Measurements from ENCODE around the gene FZD10. TPM values are rescaled to one million over a fixed set of nuclear protein-coding genes. Genes with fewer than 3 reads are reported as not detected.

Gene FZD10
- total and polyA plus RNA-seq, 9 donors, result 0.08 to 6.1 (median 1.8) TPM

GRCh38 chr12:130184404-130185090, 22.3 kb downstream of the FZD10 start:
- no peak for TF ChIP-seq CTCF (IDR thresholded peaks at IDR 0.05)
- no peak for TF ChIP-seq EP300 (IDR thresholded peaks at IDR 0.05)
- no peak for TF ChIP-seq POLR2A (IDR thresholded peaks at IDR 0.05)
- Histone ChIP-seq H3K4me1 (ENCODE audit: insufficient read depth) (no peaks in the 10 kb centered on the region), H3K36me3 (no peaks in the 10 kb centered on the region), H3K27me3 (no peaks in the 10 kb centered on the region), H3K9me3 (no peaks in the 10 kb centered on the region), H3K4me3 (no peak overlapping the region), H3K27ac (no peak overlapping the region)
- 72 to 74% (median 74%) methylated on average over 12 of the region's 12 CpGs for WGBS, 3 donors
- no peak for DNase-seq
- intact Hi-C loops (cut with DNase I), result no loop called here

- no peak for TF ChIP-seq EP300 (IDR thresholded peaks at IDR 0.05)
- no peak for TF ChIP-seq CTCF (IDR thresholded peaks at IDR 0.05)
- TF ChIP-seq POLR2A (IDR thresholded peaks at IDR 0.05), result no peak
- H3K36me3 ChIP-seq, result no peaks in the 10 kb centered on the region
- H3K27me3 ChIP-seq, result no peaks in the 10 kb centered on the region
- no peak for DNase-seq
- H3K4me3 ChIP-seq, result no peak overlapping the region
- intact Hi-C loops (cut with DNase I), result no loop called here
- WGBS, 3 donors, result 73 to 85% (median 81%) methylated on average over 30 of the region's 30 CpGs
- no peak overlapping the region for H3K27ac ChIP-seq
- no peaks in the 10 kb centered on the region for H3K9me3 ChIP-seq
- no peaks in the 10 kb centered on the region for H3K4me1 ChIP-seq (ENCODE audit: insufficient read depth)
Observed at GRCh38 chr12:130185455-130186391, 23.5 kb downstream of the FZD10 start.

- intact Hi-C loops (cut with DNase I), result no loop called here
- Histone ChIP-seq H3K4me3 (no peak overlapping the region), H3K27me3 (no peaks in the 10 kb centered on the region), H3K36me3 (no peaks in the 10 kb centered on the region), H3K9me3 (no peaks in the 10 kb centered on the region), H3K4me1 (ENCODE audit: insufficient read depth) (no peaks in the 10 kb centered on the region), H3K27ac (no peak overlapping the region)
- DNase-seq, result no peak
- WGBS, 3 donors, result 36 to 49% (median 39%) methylated on average over 13 of the region's 13 CpGs
- TF ChIP-seq EP300 (IDR thresholded peaks at IDR 0.05) (no peak), POLR2A (IDR thresholded peaks at IDR 0.05) (no peak), CTCF (IDR thresholded peaks at IDR 0.05) (no peak)
Observed at GRCh38 chr12:130186651-130187268, 24.5 kb downstream of the FZD10 start.

GRCh38 chr12:130192642-130193345, 30.5 kb downstream of the FZD10 start:
- Histone ChIP-seq H3K27ac (no peak overlapping the region), H3K27me3 (no peaks in the 10 kb centered on the region), H3K4me1 (ENCODE audit: insufficient read depth) (no peaks in the 10 kb centered on the region), H3K4me3 (no peak overlapping the region), H3K9me3 (no peaks in the 10 kb centered on the region), H3K36me3 (no peaks in the 10 kb centered on the region)
- 29 to 37% (median 32%) methylated on average over 19 of the region's 19 CpGs for WGBS, 3 donors
- no peak for DNase-seq
- TF ChIP-seq EP300 (IDR thresholded peaks at IDR 0.05) (no peak), CTCF (IDR thresholded peaks at IDR 0.05) (no peak), POLR2A (IDR thresholded peaks at IDR 0.05) (no peak)
- intact Hi-C loops (cut with DNase I), result no loop called here

Data from ovary (tissue), 9 donors.